HG02763 (cell line): ENCODE data around the gene ASIC2.

Experiments
- ATAC-seq: cut with Tn5 transposase; IDR thresholded peaks from one replicate; pipeline ENCODE4 v1.9.1; 2021; ENCODE audit warnings: mild to moderate bottlenecking, moderate library complexity; ENCODE audit not compliant: unreplicated experiment

The ASIC2 gene

DNA sequence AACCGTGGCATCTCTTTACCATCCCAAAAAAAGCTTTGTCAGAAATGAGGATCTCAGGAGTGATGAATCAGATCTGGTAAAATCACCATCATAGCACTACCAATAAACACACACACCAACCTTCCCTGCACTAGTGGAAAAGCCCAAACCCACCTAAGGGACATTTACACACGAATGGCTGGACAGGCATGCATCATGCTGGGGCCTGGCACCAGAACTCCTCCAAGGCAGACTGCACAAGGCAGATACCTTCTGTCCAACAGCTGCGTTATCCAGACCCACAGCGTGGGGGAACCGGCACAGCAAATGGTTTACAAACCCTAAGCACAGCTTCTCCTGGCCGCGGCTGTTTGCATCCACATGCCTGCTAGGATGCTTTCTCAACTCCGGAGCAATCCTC, 2.8 kb downstream of the ASIC2 start:
- ATAC-seq: no peak

- ATAC-seq: no peak
These were observed 4.1 kb downstream of the ASIC2 start for GRCh38 chr17:33288954-33289353.

- ATAC-seq: no peak
These were observed 5.9 kb downstream of the ASIC2 start for GRCh38 chr17:33287096-33287725.

GRCh38 chr17:33285413-33285812, 7.7 kb downstream of the ASIC2 start:
- ATAC-seq: no peak

- ATAC-seq: no peak
These were observed 9.1 kb downstream of the ASIC2 start for GRCh38 chr17:33284022-33284421.

GRCh38 chr17:33280162-33280943, 12.7 kb downstream of the ASIC2 start:
- ATAC-seq: no peak

GRCh38 chr17:33277436-33278100, 15.5 kb downstream of the ASIC2 start:
- ATAC-seq: no peak

- no peak for ATAC-seq
These were observed 19.2 kb downstream of the ASIC2 start for GRCh38 chr17:33273743-33274410.

- ATAC-seq: no peak
These were observed 19.8 kb downstream of the ASIC2 start for GRCh38 chr17:33273271-33273670.

- no peak for ATAC-seq
These were observed 20.7 kb downstream of the ASIC2 start for GRCh38 chr17:33272438-33272837.

DNA sequence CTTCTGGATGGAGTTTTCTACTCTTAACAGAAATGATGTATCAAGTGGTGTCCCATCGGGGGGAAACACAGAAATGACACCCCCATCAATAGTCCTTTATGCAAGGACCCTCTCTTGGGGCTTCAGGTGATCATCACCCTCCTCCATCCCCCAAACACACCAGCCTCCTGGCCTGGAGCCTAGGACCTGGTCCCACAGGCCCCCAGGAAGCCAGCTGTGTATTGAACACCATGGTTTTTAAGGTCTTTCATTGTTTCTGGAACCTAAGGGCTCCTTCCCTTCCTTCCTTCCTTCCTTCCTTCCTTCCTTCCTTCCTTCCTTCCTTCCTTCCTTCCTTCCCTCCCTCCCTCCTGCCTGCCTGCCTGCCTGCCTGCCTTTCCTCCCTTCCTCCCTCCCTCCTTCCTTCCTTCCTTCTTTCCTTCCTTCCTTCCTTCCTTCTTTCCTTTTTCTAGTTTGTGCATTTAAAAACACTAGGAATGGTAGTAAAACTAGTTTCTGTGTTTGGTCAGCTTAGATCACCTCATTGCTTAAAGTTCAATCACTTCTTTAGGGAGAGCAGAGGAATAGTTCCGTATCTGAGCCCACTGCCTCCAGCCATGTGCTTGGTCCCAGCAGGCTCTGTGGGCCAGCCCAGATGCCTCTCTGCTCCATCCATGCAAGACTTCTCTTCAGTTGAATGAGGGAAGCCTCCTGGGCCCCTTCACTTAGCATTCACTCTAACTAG, 23.6 kb downstream of the ASIC2 start:
- no peak for ATAC-seq

DNA sequence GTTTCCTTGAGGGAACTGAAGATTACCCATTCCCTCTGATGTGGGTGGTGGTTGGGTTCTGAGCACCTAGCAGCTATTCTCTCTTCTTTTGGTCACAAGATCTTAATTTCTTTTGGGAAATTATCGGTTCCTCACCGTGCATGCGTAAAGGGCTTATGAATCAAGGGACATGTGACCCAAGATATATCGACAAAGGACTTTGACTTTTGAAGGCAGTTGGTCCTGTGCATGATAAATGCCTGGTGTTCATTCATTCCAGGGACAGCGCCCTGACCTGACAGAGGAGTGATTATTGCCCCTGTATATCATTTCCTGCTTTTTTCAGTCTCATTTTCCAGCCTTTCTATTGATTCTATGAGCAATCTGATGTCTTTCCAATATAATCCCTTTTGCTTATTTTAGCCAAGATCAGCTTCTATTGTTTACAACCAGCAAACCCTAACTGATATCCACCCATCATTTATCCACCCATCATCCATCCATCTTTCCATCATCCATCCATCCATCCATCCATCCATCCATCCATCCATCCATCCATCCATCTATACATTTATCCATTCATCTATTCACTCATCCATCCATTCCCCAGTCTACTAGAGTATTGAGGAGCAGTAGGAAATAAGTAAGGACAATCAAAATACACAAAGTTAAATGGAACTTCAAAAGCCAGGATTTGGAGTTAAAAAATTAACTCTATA, 25.1 kb downstream of the ASIC2 start:
- ATAC-seq: no peak

- ATAC-seq: no peak
These were observed 25.8 kb downstream of the ASIC2 start for GRCh38 chr17:33267271-33267790.

GRCh38 chr17:33266611-33267010, 26.5 kb downstream of the ASIC2 start:
- ATAC-seq: no peak

DNA sequence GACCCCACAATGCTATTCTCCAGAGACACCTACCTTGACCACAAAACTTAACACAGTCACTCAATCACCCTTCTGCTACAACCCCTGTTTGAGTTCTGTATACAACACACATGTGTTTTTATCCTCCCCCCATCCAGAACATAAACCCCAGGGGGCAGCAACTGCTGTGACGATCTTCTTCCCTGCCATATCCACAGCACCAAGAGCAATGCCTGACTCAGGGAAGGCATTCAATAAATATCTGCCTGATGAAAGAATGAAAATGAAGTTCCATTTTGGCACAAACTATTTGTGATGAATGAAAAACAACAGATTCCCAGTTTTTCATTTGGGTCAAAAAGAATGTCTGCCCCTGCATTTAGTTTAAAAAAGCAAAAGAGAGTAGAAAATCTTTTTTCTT, 27.0 kb downstream of the ASIC2 start:
- ATAC-seq: no peak

DNA sequence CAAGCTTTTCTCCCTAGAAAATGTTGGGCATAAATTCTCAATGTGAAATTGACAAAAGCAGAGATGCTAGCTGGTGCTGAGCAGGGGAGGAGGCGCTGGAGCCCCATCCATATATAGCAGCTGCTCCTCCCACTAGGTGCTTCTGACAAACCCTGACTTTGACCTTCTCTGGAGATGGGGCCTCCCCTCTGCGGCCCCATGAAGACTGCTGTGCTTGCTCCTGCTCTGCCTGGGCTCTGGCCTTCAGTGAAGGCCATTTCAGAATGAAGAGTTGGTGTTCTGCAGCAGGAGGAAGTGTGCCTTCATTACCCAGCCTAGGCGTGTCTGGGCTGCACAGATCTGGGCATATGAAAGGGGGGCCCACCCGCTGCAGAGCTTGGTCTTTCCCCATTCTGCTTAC, 29.7 kb downstream of the ASIC2 start:
- ATAC-seq: no peak

DNA sequence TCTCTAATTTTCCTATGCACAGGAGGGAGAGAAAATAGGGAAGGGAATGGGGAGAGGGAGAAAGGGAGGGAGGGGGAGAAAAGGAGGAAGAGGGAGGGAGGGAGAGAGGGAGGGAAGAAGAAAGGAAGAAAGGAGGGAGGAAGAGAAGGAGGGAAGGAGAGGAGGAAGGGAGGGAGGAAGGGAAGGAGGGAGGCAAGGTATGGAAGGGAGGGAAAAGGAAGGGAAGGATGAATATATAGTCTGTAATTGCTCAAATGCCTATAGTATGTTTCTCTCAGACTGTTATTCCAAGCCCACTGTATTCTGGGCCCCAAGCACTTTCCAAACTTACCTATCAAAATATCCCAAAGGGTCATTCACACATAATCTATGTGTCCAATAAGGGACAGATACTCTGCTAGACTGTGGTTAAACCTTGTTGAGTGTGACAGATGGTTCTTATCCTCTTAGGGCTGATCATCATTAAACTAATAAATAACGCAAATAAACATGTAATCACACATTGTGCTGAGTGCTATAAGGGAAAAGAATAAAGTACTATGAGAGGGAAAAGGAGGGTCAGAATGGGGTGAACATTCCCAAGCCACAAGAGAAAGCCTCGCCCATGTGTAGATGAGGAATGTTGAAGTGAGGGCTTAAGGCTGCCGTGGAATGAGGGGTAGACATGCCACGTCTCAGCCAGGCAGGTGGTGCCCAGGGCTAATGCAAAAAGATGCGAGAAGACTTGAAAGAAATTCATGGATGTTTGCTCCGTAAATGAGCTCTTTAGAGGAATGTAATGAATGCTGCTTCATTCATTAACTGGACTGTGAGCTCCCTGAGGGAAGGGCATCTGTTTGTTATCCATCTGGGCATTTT, 30.6 kb downstream of the ASIC2 start:
- no peak for ATAC-seq

GRCh38 chr17:33261820-33262219, 31.3 kb downstream of the ASIC2 start:
- no peak for ATAC-seq

GRCh38 chr17:33260638-33261037, 32.5 kb downstream of the ASIC2 start:
- no peak for ATAC-seq
